IMR-90 (cell line): Measurements from ENCODE around the gene NDUFS3. TPM values are rescaled to one million over a fixed set of nuclear protein-coding genes. Genes with fewer than 3 reads are reported as not detected.
A peak's percentile ranks its signal among the peaks of the same experiment; 100 is the strongest.
"Not testable (repeated sequence)": the region's sequence is repeated elsewhere in the genome, so short reads cannot be mapped to it uniquely, and the experiment has no call there.

Experiments used
- ATAC-seq: fragments of 200-7000 bp; cut with Tn5 transposase; 2 replicates; pipeline ENCODE4 v1.9.1; 2020; ENCODE audit warnings: low read depth, mild to moderate bottlenecking, moderate library complexity
- BruUV-seq: library from RNA; stranded (reverse); fragments of 400-500 nt; replicated peaks from 2 replicates; lab custom pipeline; 2021; lab: Mats Ljungman, UMichigan
- CTCF ChIA-PET: fragments of 300-600 bp; formaldehyde crosslinking; extraction: SDS; loops from one replicate; lab custom pipeline; 2021; ENCODE audit warnings: antibody characterized with exemption; lab: Yijun Ruan, JAX
- POLR2A ChIA-PET: fragments of 300-600 bp; sonication (Branson Sonifier 250); formaldehyde crosslinking; loops from one replicate; lab custom pipeline; 2022; ENCODE audit warnings: antibody characterized with exemption; ENCODE audit not compliant: unreplicated experiment; lab: Charles Lee
- DNase-seq: peaks from one replicate; pipeline ENCODE4 v3.0.0; 2013
- H2AFZ ChIP-seq: replicated peaks from 2 replicates; pipeline ENCODE3; 2013; ENCODE audit warnings: low read length, mild to moderate bottlenecking; ENCODE audit not compliant: poor library complexity
- H2AK5ac ChIP-seq: 2 replicates; pipeline ENCODE4 v1.6.1; 2013; ENCODE audit warnings: low read depth, low read length, inconsistent platforms
- H2AK9ac ChIP-seq: replicated peaks from 2 replicates; pipeline ENCODE3; 2013; ENCODE audit warnings: mild to moderate bottlenecking, low read depth, low read length, moderate library complexity; ENCODE audit not compliant: poor library complexity
- H2BK120ac ChIP-seq: 2 replicates; pipeline ENCODE4 v1.6.1; 2013; ENCODE audit warnings: low read depth, low read length, inconsistent platforms
- H2BK15ac ChIP-seq: 3 replicates; pipeline ENCODE4 v1.6.1; 2013; ENCODE audit warnings: low read depth, low read length, inconsistent platforms
- H2BK20ac ChIP-seq: 2 replicates; pipeline ENCODE4 v1.6.1; 2013; ENCODE audit warnings: low read depth, mild to moderate bottlenecking, inconsistent platforms, low read length, moderate library complexity
- H2BK5ac ChIP-seq: 2 replicates; pipeline ENCODE4 v1.6.1; 2013; ENCODE audit warnings: mild to moderate bottlenecking, low read depth, low read length, inconsistent platforms; ENCODE audit not compliant: poor library complexity, severe bottlenecking
- H3K14ac ChIP-seq: replicated peaks from 2 replicates; pipeline ENCODE4 v1.6.1; 2013; ENCODE audit warnings: low read depth, low read length, inconsistent platforms
- H3K18ac ChIP-seq: 2 replicates; pipeline ENCODE4 v1.6.1; 2013; ENCODE audit warnings: low read depth, low read length, control low read depth
- H3K23ac ChIP-seq: 2 replicates; pipeline ENCODE4 v1.6.1; 2013; ENCODE audit warnings: low read depth, low read length, inconsistent platforms
- H3K27ac ChIP-seq: 2 replicates; pipeline ENCODE4 v1.5.1; 2013; ENCODE audit warnings: mild to moderate bottlenecking, control low read depth, low read length; ENCODE audit not compliant: insufficient read depth
- H3K27me3 ChIP-seq: 2 replicates; pipeline ENCODE4 v1.6.1; 2013; ENCODE audit warnings: low read length; ENCODE audit not compliant: control insufficient read depth, insufficient read depth
- H3K36me3 ChIP-seq: 2 replicates; pipeline ENCODE4 v1.6.1; 2013; ENCODE audit warnings: low read length, mixed read lengths; ENCODE audit not compliant: control insufficient read depth, insufficient read depth
- H3K4ac ChIP-seq: 2 replicates; pipeline ENCODE4 v1.6.1; 2013; ENCODE audit warnings: low read depth, low read length, inconsistent platforms
- H3K4me1 ChIP-seq: 2 replicates; pipeline ENCODE4 v1.6.1; 2013; ENCODE audit warnings: low read length, mixed read lengths; ENCODE audit not compliant: control insufficient read depth, insufficient read depth
- H3K4me2 ChIP-seq: 2 replicates; pipeline ENCODE4 v1.6.1; 2013; ENCODE audit warnings: low read depth, mild to moderate bottlenecking, control low read depth, low read length, moderate library complexity
- H3K4me3 ChIP-seq: 2 replicates; pipeline ENCODE4 v1.5.1; 2013; ENCODE audit warnings: low read depth, mild to moderate bottlenecking, control low read depth, low read length, moderate library complexity; ENCODE audit not compliant: insufficient read depth
- H3K56ac ChIP-seq: 2 replicates; pipeline ENCODE4 v1.6.1; 2013; ENCODE audit warnings: low read length, inconsistent platforms; ENCODE audit not compliant: insufficient read depth; ENCODE audit errors: extremely low read depth
- H3K79me1 ChIP-seq, 2 experiments: 2 replicates each; pipeline ENCODE4 v1.6.1; 2013; ENCODE audit warnings: low read length in 2 of 2, inconsistent platforms in 1 of 2, low read depth in 1 of 2
- H3K9ac ChIP-seq: 2 replicates; pipeline ENCODE4 v1.6.1; 2013; ENCODE audit warnings: low read depth, low read length, control low read depth
- H3K9me1 ChIP-seq: 2 replicates; pipeline ENCODE4 v1.6.1; 2013; ENCODE audit warnings: low read length, inconsistent platforms; ENCODE audit not compliant: insufficient read depth
- H3K9me3 ChIP-seq: 2 replicates; pipeline ENCODE4 v1.6.1; 2013; ENCODE audit warnings: low read length; ENCODE audit not compliant: control insufficient read depth, insufficient read depth
- H4K20me1 ChIP-seq: 2 replicates; pipeline ENCODE4 v1.6.1; 2013; ENCODE audit warnings: low read length, inconsistent platforms; ENCODE audit not compliant: insufficient read depth
- H4K5ac ChIP-seq: 2 replicates; pipeline ENCODE4 v1.6.1; 2013; ENCODE audit warnings: mild to moderate bottlenecking, low read depth, low read length, control low read depth
- H4K8ac ChIP-seq, 2 experiments: 2 replicates each; pipeline ENCODE4 v1.6.1; 2013; ENCODE audit warnings: low read depth in 2 of 2, low read length in 2 of 2, control low read depth in 1 of 2, inconsistent platforms in 1 of 2
- H4K91ac ChIP-seq: 2 replicates; pipeline ENCODE4 v1.6.1; 2013; ENCODE audit warnings: low read depth, low read length, inconsistent platforms; ENCODE audit not compliant: insufficient read depth
- WGBS, 2 experiments: methylation state at CpG; one replicate each; pipeline versions ENCODE4 v1.1.5 to v1.1.7; 2013; ENCODE audit warnings: missing lambda C conversion rate in 2 of 2; ENCODE audit not compliant: insufficient read length in 1 of 2; ENCODE audit errors: extremely low coverage in 2 of 2; 5-methylcytosine and 5-hydroxymethylcytosine counted together
- dilution Hi-C: fragments of 300-500 bp; cut with HindIII; formaldehyde crosslinking; loops from one replicate; pipeline ENCODE4 v1.14.3; 2018; ENCODE audit warnings: low sequenced_read_pairs; ENCODE audit not compliant: unreplicated experiment
- in situ Hi-C: fragments of 300-500 bp; cut with MboI; formaldehyde crosslinking; loops from 3 replicates; pipeline ENCODE4 v1.14.3; 2019; ENCODE audit warnings: low sequenced_read_pairs, inconsistent platforms, mixed read lengths
- intact Hi-C: fragments of 100-400 bp; cut with micrococcal nuclease; formaldehyde crosslinking; loops from 2 replicates; pipeline ENCODE4 v1.10.0; 2022
- polyA plus RNA-seq, 3 experiments: library from polyadenylated mRNA; depleted of rRNA; stranded (reverse); fragments of >200 nt; gene quantifications; 2 replicates each; pipeline ENCODE4 v1.2.3, GENCODE V29; 2012; ENCODE audit warnings: low replicate concordance in 1 of 3
- total RNA-seq: library from RNA; depleted of rRNA; stranded (reverse); fragments of >200 nt; gene quantifications from 2 replicates; pipeline ENCODE4 v1.2.3, GENCODE V29; 2012

The NDUFS3 gene
- total and polyA plus RNA-seq, 2 of the 4 experiments (the other 2 are of a cell fraction): 77.1 to 108 TPM

DNA sequence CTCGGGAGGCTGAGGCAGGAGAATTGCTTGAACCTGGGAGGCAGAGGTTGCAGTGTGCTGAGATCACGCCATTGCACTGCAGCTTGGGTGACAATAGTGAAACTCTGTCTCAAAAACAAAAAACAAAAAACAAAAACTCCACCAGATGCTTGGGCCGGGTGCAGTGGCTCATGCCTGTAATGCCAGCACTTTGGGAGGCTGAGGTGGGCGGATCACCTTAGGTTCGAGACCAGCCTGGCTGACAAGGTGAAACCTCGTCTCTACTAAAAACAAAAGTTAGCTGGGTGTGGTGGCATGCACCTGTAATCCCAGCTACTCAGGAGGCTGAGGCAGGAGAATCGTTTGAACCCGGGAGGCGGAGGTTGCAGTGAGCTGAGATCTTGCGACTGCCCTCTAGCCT, 14.5 kb upstream of the NDUFS3 start:
- H2BK120ac ChIP-seq, H2AFZ ChIP-seq, BruUV-seq, dilution Hi-C loops, ATAC-seq, H2BK20ac ChIP-seq, H2AK5ac ChIP-seq, H3K27ac ChIP-seq, H3K4me3 ChIP-seq, H3K9me1 ChIP-seq, H2AK9ac ChIP-seq, H3K14ac ChIP-seq, H3K18ac ChIP-seq, H3K23ac ChIP-seq, H3K4ac ChIP-seq, H4K91ac ChIP-seq, H3K36me3 ChIP-seq, intact Hi-C loops, H4K5ac ChIP-seq, in situ Hi-C loops, H3K27me3 ChIP-seq, H2BK15ac ChIP-seq, H3K4me1 ChIP-seq, H3K56ac ChIP-seq, H3K9ac ChIP-seq, H2BK5ac ChIP-seq, H3K9me3 ChIP-seq, H4K20me1 ChIP-seq, DNase-seq: not testable (repeated sequence)
- ChIA-PET POLR2A (interaction anchor here (0.6 to 1.1 kb wide), 2 partner anchors 12 to 31 kb away, joined by 3 to 4 read pairs; no protein-coding TSS in a partner anchor), CTCF (interaction anchor here (0.8 kb wide), 1 partner anchor 53 kb away, joined by 3 read pairs; no protein-coding TSS in a partner anchor)
- Histone ChIP-seq H4K8ac (peak overlapping the region in 1 of 2 experiments; percentile 100; a peak in 1 of 4 replicates), H3K4me2 (peak overlapping the region; percentile 90; the same call in 1 of the 2 replicates), H3K79me1 (peaks cover 18 to 38% of the 10 kb centered on the region in 2 experiments)
- 100% methylated on average over 3 of the region's 10 CpGs; no CpG with 5 or more reads in 1 of the 2 experiments for WGBS, 2 experiments
